ENCODE measurements around the gene PNMA8A.

Gene PNMA8A

GRCh38 chr19:46466536-46467196 lies 4.7 kb downstream of the PNMA8A start:
- peaks cover 6% of the 10 kb centered on the region for H3K27me3 ChIP-seq (ENCODE audit: insufficient read depth, poor library complexity, severe bottlenecking)
- no peak overlapping the region for H3K27ac ChIP-seq (replicated peaks)
- TF ChIP-seq GABPA (IDR thresholded peaks at IDR 0.05; ENCODE audit: low read depth) (no peak), CTCF (IDR thresholded peaks at IDR 0.05; ENCODE audit: insufficient read depth, low read length) (no peak), POLR2AphosphoS5 (IDR thresholded peaks at IDR 0.05; ENCODE audit: low read depth) (no peak), REST (IDR thresholded peaks at IDR 0.05; ENCODE audit: insufficient replicate concordance, low read depth) (no peak), SPI1 (IDR thresholded peaks at IDR 0.05; ENCODE audit: borderline replicate concordance, low read depth) (no peak)
- no peak for DNase-seq (ENCODE audit: low read depth in 1 of 2, low spot score in 1 of 2)
- no peak overlapping the region for H3K4me3 ChIP-seq (replicated peaks; ENCODE audit: insufficient read depth, low read length)

GRCh38 chr19:46463516-46463915 lies 7.8 kb downstream of the PNMA8A start:
- TF ChIP-seq GABPA (IDR thresholded peaks at IDR 0.05; ENCODE audit: low read depth) (no peak), SPI1 (IDR thresholded peaks at IDR 0.05; ENCODE audit: borderline replicate concordance, low read depth) (no peak), REST (IDR thresholded peaks at IDR 0.05; ENCODE audit: insufficient replicate concordance, low read depth) (no peak), POLR2AphosphoS5 (IDR thresholded peaks at IDR 0.05; ENCODE audit: low read depth) (no peak), CTCF (IDR thresholded peaks at IDR 0.05; ENCODE audit: insufficient read depth, low read length) (no peak)
- Histone ChIP-seq H3K27me3 (ENCODE audit: insufficient read depth, poor library complexity, severe bottlenecking) (no peaks in the 10 kb centered on the region), H3K27ac (replicated peaks) (no peak overlapping the region), H3K4me3 (replicated peaks; ENCODE audit: insufficient read depth, low read length) (no peak overlapping the region)
- no peak for DNase-seq (ENCODE audit: low read depth in 1 of 2, low spot score in 1 of 2)

- no peak for DNase-seq (ENCODE audit: low read depth in 1 of 2, low spot score in 1 of 2)
- Histone ChIP-seq H3K27ac (replicated peaks) (no peak overlapping the region), H3K27me3 (ENCODE audit: insufficient read depth, poor library complexity, severe bottlenecking) (no peaks in the 10 kb centered on the region), H3K4me3 (replicated peaks; ENCODE audit: insufficient read depth, low read length) (no peak overlapping the region)
- TF ChIP-seq REST (IDR thresholded peaks at IDR 0.05; ENCODE audit: insufficient replicate concordance, low read depth) (no peak), GABPA (IDR thresholded peaks at IDR 0.05; ENCODE audit: low read depth) (no peak), POLR2AphosphoS5 (IDR thresholded peaks at IDR 0.05; ENCODE audit: low read depth) (no peak), CTCF (IDR thresholded peaks at IDR 0.05; ENCODE audit: insufficient read depth, low read length) (no peak)
Observed at GRCh38 chr19:46461537-46461936, 9.8 kb downstream of the PNMA8A start.

Data from HL-60 (cell line).